IMR-90 (cell line): ENCODE results near the gene FKBP7. TPM values are rescaled to one million over a fixed set of nuclear protein-coding genes. Genes with fewer than 3 reads are reported as not detected.
A peak's percentile ranks its signal among the peaks of the same experiment; 100 is the strongest.

Experiments
- ATAC-seq: fragments of 200-7000 bp; cut with Tn5 transposase; 2 replicates; pipeline ENCODE4 v1.9.1; 2020; ENCODE audit warnings: low read depth, mild to moderate bottlenecking, moderate library complexity
- BruUV-seq: library from RNA; stranded (reverse); fragments of 400-500 nt; replicated peaks from 2 replicates; lab custom pipeline; 2021; lab: Mats Ljungman, UMichigan
- CTCF ChIA-PET: fragments of 300-600 bp; formaldehyde crosslinking; extraction: SDS; loops from one replicate; lab custom pipeline; 2021; ENCODE audit warnings: antibody characterized with exemption; lab: Yijun Ruan, JAX
- POLR2A ChIA-PET: fragments of 300-600 bp; sonication (Branson Sonifier 250); formaldehyde crosslinking; loops from one replicate; lab custom pipeline; 2022; ENCODE audit warnings: antibody characterized with exemption; ENCODE audit not compliant: unreplicated experiment; lab: Charles Lee
- DNase-seq: peaks from one replicate; pipeline ENCODE4 v3.0.0; 2013
- H2AFZ ChIP-seq: replicated peaks from 2 replicates; pipeline ENCODE3; 2013; ENCODE audit warnings: low read length, mild to moderate bottlenecking; ENCODE audit not compliant: poor library complexity
- H2AK5ac ChIP-seq: 2 replicates; pipeline ENCODE4 v1.6.1; 2013; ENCODE audit warnings: low read depth, low read length, inconsistent platforms
- H2AK9ac ChIP-seq: replicated peaks from 2 replicates; pipeline ENCODE3; 2013; ENCODE audit warnings: mild to moderate bottlenecking, low read depth, low read length, moderate library complexity; ENCODE audit not compliant: poor library complexity
- H2BK120ac ChIP-seq: 2 replicates; pipeline ENCODE4 v1.6.1; 2013; ENCODE audit warnings: low read depth, low read length, inconsistent platforms
- H2BK15ac ChIP-seq: 3 replicates; pipeline ENCODE4 v1.6.1; 2013; ENCODE audit warnings: low read depth, low read length, inconsistent platforms
- H2BK20ac ChIP-seq: 2 replicates; pipeline ENCODE4 v1.6.1; 2013; ENCODE audit warnings: low read depth, mild to moderate bottlenecking, inconsistent platforms, low read length, moderate library complexity
- H2BK5ac ChIP-seq: 2 replicates; pipeline ENCODE4 v1.6.1; 2013; ENCODE audit warnings: mild to moderate bottlenecking, low read depth, low read length, inconsistent platforms; ENCODE audit not compliant: poor library complexity, severe bottlenecking
- H3K14ac ChIP-seq: replicated peaks from 2 replicates; pipeline ENCODE4 v1.6.1; 2013; ENCODE audit warnings: low read depth, low read length, inconsistent platforms
- H3K18ac ChIP-seq: 2 replicates; pipeline ENCODE4 v1.6.1; 2013; ENCODE audit warnings: low read depth, low read length, control low read depth
- H3K23ac ChIP-seq: 2 replicates; pipeline ENCODE4 v1.6.1; 2013; ENCODE audit warnings: low read depth, low read length, inconsistent platforms
- H3K27ac ChIP-seq: 2 replicates; pipeline ENCODE4 v1.5.1; 2013; ENCODE audit warnings: mild to moderate bottlenecking, control low read depth, low read length; ENCODE audit not compliant: insufficient read depth
- H3K27me3 ChIP-seq: 2 replicates; pipeline ENCODE4 v1.6.1; 2013; ENCODE audit warnings: low read length; ENCODE audit not compliant: control insufficient read depth, insufficient read depth
- H3K36me3 ChIP-seq: 2 replicates; pipeline ENCODE4 v1.6.1; 2013; ENCODE audit warnings: low read length, mixed read lengths; ENCODE audit not compliant: control insufficient read depth, insufficient read depth
- H3K4ac ChIP-seq: 2 replicates; pipeline ENCODE4 v1.6.1; 2013; ENCODE audit warnings: low read depth, low read length, inconsistent platforms
- H3K4me1 ChIP-seq: 2 replicates; pipeline ENCODE4 v1.6.1; 2013; ENCODE audit warnings: low read length, mixed read lengths; ENCODE audit not compliant: control insufficient read depth, insufficient read depth
- H3K4me2 ChIP-seq: 2 replicates; pipeline ENCODE4 v1.6.1; 2013; ENCODE audit warnings: low read depth, mild to moderate bottlenecking, control low read depth, low read length, moderate library complexity
- H3K4me3 ChIP-seq: 2 replicates; pipeline ENCODE4 v1.5.1; 2013; ENCODE audit warnings: low read depth, mild to moderate bottlenecking, control low read depth, low read length, moderate library complexity; ENCODE audit not compliant: insufficient read depth
- H3K56ac ChIP-seq: 2 replicates; pipeline ENCODE4 v1.6.1; 2013; ENCODE audit warnings: low read length, inconsistent platforms; ENCODE audit not compliant: insufficient read depth; ENCODE audit errors: extremely low read depth
- H3K79me1 ChIP-seq, 2 experiments: 2 replicates each; pipeline ENCODE4 v1.6.1; 2013; ENCODE audit warnings: low read length in 2 of 2, inconsistent platforms in 1 of 2, low read depth in 1 of 2
- H3K9ac ChIP-seq: 2 replicates; pipeline ENCODE4 v1.6.1; 2013; ENCODE audit warnings: low read depth, low read length, control low read depth
- H3K9me1 ChIP-seq: 2 replicates; pipeline ENCODE4 v1.6.1; 2013; ENCODE audit warnings: low read length, inconsistent platforms; ENCODE audit not compliant: insufficient read depth
- H3K9me3 ChIP-seq: 2 replicates; pipeline ENCODE4 v1.6.1; 2013; ENCODE audit warnings: low read length; ENCODE audit not compliant: control insufficient read depth, insufficient read depth
- H4K20me1 ChIP-seq: 2 replicates; pipeline ENCODE4 v1.6.1; 2013; ENCODE audit warnings: low read length, inconsistent platforms; ENCODE audit not compliant: insufficient read depth
- H4K5ac ChIP-seq: 2 replicates; pipeline ENCODE4 v1.6.1; 2013; ENCODE audit warnings: mild to moderate bottlenecking, low read depth, low read length, control low read depth
- H4K8ac ChIP-seq, 2 experiments: 2 replicates each; pipeline ENCODE4 v1.6.1; 2013; ENCODE audit warnings: low read depth in 2 of 2, low read length in 2 of 2, control low read depth in 1 of 2, inconsistent platforms in 1 of 2
- H4K91ac ChIP-seq: 2 replicates; pipeline ENCODE4 v1.6.1; 2013; ENCODE audit warnings: low read depth, low read length, inconsistent platforms; ENCODE audit not compliant: insufficient read depth
- BHLHE40 ChIP-seq: fragments of 150-350 bp; IDR thresholded peaks from 2 replicates; pipeline ENCODE4 v1.6.1; 2016; ENCODE audit warnings: mild to moderate bottlenecking, low read depth, low read length
- CEBPB ChIP-seq: IDR thresholded peaks from 2 replicates; pipeline ENCODE4 v1.6.1; 2012; ENCODE audit warnings: low read depth, low read length, improper control_type of control experiment
- CHD1 ChIP-seq: IDR thresholded peaks from 2 replicates; pipeline ENCODE4 v1.6.1; 2012; ENCODE audit warnings: low read depth, low read length, improper control_type of control experiment
- CTCF ChIP-seq: conservative IDR thresholded peaks from 2 replicates; pipeline ENCODE4 v1.5.1; 2012; ENCODE audit warnings: mild to moderate bottlenecking, low read depth, low read length, improper control_type of control experiment
- ELK1 ChIP-seq: fragments of 150-350 bp; IDR thresholded peaks from 2 replicates; pipeline ENCODE4 v1.6.1; 2016; ENCODE audit warnings: low read depth, mild to moderate bottlenecking, low read length, moderate library complexity, borderline replicate concordance
- FOS ChIP-seq: fragments of 150-350 bp; IDR thresholded peaks from 2 replicates; pipeline ENCODE4 v1.6.1; 2016; ENCODE audit warnings: low read depth, low read length
- MAFK ChIP-seq: IDR thresholded peaks from 2 replicates; pipeline ENCODE4 v1.6.1; 2012; ENCODE audit warnings: low read depth, low read length, improper control_type of control experiment
- MAZ ChIP-seq: IDR thresholded peaks from 2 replicates; pipeline ENCODE4 v1.6.1; 2012; ENCODE audit warnings: low read depth, mild to moderate bottlenecking, low read length, improper control_type of control experiment, moderate library complexity, borderline replicate concordance
- MXI1 ChIP-seq: IDR thresholded peaks from 2 replicates; pipeline ENCODE4 v1.6.1; 2012; ENCODE audit warnings: low read depth, mild to moderate bottlenecking, low read length, moderate library complexity, borderline replicate concordance
- NFE2L2 ChIP-seq: fragments of 150-350 bp; IDR thresholded peaks from 2 replicates; pipeline ENCODE4 v1.6.1; 2016; ENCODE audit warnings: low read depth, mild to moderate bottlenecking, low read length
- POLR2A ChIP-seq: IDR thresholded peaks from 2 replicates; pipeline ENCODE4 v1.6.1; 2012; ENCODE audit warnings: mild to moderate bottlenecking, low read depth, low read length
- RAD21 ChIP-seq: IDR thresholded peaks from 2 replicates; pipeline ENCODE4 v1.6.1; 2012; ENCODE audit warnings: low read length, improper control_type of control experiment
- RCOR1 ChIP-seq: IDR thresholded peaks from 2 replicates; pipeline ENCODE4 v1.6.1; 2012; ENCODE audit warnings: mild to moderate bottlenecking, low read length, improper control_type of control experiment; ENCODE audit not compliant: insufficient replicate concordance
- RFX5 ChIP-seq: IDR thresholded peaks from 2 replicates; pipeline ENCODE4 v1.8.0; 2012; ENCODE audit warnings: low read depth, mild to moderate bottlenecking, low read length, moderate library complexity
- SMC3 ChIP-seq: fragments of 150-350 bp; IDR thresholded peaks from 2 replicates; pipeline ENCODE4 v1.6.1; 2016; ENCODE audit warnings: low read depth, mild to moderate bottlenecking, antibody characterized with exemption, low read length, moderate library complexity
- WGBS, 2 experiments: methylation state at CpG; one replicate each; pipeline versions ENCODE4 v1.1.5 to v1.1.7; 2013; ENCODE audit warnings: missing lambda C conversion rate in 2 of 2; ENCODE audit not compliant: insufficient read length in 1 of 2; ENCODE audit errors: extremely low coverage in 2 of 2; 5-methylcytosine and 5-hydroxymethylcytosine counted together
- dilution Hi-C: fragments of 300-500 bp; cut with HindIII; formaldehyde crosslinking; loops from one replicate; pipeline ENCODE4 v1.14.3; 2018; ENCODE audit warnings: low sequenced_read_pairs; ENCODE audit not compliant: unreplicated experiment
- in situ Hi-C: fragments of 300-500 bp; cut with MboI; formaldehyde crosslinking; loops from 3 replicates; pipeline ENCODE4 v1.14.3; 2019; ENCODE audit warnings: low sequenced_read_pairs, inconsistent platforms, mixed read lengths
- intact Hi-C: fragments of 100-400 bp; cut with micrococcal nuclease; formaldehyde crosslinking; loops from 2 replicates; pipeline ENCODE4 v1.10.0; 2022
- polyA plus RNA-seq, 3 experiments: library from polyadenylated mRNA; depleted of rRNA; stranded (reverse); fragments of >200 nt; gene quantifications; 2 replicates each; pipeline ENCODE4 v1.2.3, GENCODE V29; 2012; ENCODE audit warnings: low replicate concordance in 1 of 3
- total RNA-seq: library from RNA; depleted of rRNA; stranded (reverse); fragments of >200 nt; gene quantifications from 2 replicates; pipeline ENCODE4 v1.2.3, GENCODE V29; 2012
- TF ChIP-seq, protein P1 (sequence below): fragments of 150-350 bp; IDR thresholded peaks from 2 replicates; pipeline ENCODE4 v1.6.1; 2017; ENCODE audit warnings: mild to moderate bottlenecking, antibody characterized with exemption, low read length, low read depth

The FKBP7 gene
- total and polyA plus RNA-seq, 2 of the 4 experiments (the other 2 are of a cell fraction) = 32.6 to 51.0 TPM

DNA sequence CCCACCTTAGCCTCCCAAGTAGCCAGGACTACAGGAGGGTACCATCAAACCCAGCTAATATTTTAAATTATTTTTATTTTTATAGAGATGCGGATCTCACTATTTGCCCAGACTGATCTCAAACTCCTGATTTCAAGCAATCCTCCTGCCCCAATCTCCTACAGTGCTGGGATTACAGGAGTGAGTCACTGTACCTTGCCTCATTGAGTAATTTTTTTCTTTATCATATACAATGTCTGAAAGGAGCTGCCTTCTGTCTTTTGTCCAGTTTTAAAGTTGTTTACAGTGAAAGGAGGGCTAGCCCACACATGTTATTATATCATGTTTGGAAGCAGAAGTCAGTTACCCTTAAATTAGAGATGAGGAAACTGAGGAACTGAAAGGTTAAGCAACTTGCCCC lies 60.0 kb downstream of the FKBP7 start:
- Histone ChIP-seq H2BK15ac (no peak overlapping the region), H2BK120ac (no peak overlapping the region), H3K36me3 (no peaks in the 10 kb centered on the region), H2BK5ac (peak overlapping the region; percentile 2), H2BK20ac (no peak overlapping the region), H3K4me2 (peak overlapping the region; percentile 29; the same call in 1 of the 2 replicates), H2AFZ (no peak overlapping the region), H3K18ac (peak overlapping the region; percentile 50; the same call in 1 of the 2 replicates), H3K9me1 (peaks cover 3% of the 10 kb centered on the region; the same call in 1 of the 2 replicates), H2AK5ac (no peak overlapping the region), H4K20me1 (no peaks in the 10 kb centered on the region), H3K56ac (no peak overlapping the region), H3K79me1 (peaks cover 20 to 40% of the 10 kb centered on the region in 2 experiments), H3K14ac (no peak overlapping the region), H3K27ac (no peak overlapping the region), H3K9ac (no peak overlapping the region), H3K4me3 (no peak overlapping the region), H3K4ac (no peak overlapping the region), H4K5ac (no peak overlapping the region), H3K4me1 (0 out of 2 replicates have a peak, but pooled peaks cover 2% of the 10 kb centered on the region), H3K9me3 (no peaks in the 10 kb centered on the region), H4K91ac (no peak overlapping the region), H2AK9ac (no peak overlapping the region), H4K8ac (no peak overlapping the region), H3K23ac (no peak overlapping the region), H3K27me3 (no peaks in the 10 kb centered on the region)
- dilution Hi-C loops = no loop called here
- ChIA-PET CTCF (interaction anchor here (0.9 to 2.7 kb wide), 10 partner anchors 11 to 306 kb away, joined by 3 to 18 read pairs (median 8); partner anchors contain the start of gene RBM45), POLR2A (interaction anchor here (0.6 kb wide), 1 partner anchor 37 kb away, joined by 4 read pairs; no protein-coding TSS in a partner anchor)
- intact Hi-C loops = loop anchor here (2.0 kb wide), 1 partner anchor 438 kb away; no protein-coding TSS in a partner anchor
- 0 out of 2 replicates have a peak, but pooled peaks have one; percentile 6 for ATAC-seq
- WGBS, 2 experiments = no CpG with 5 or more reads among the region's 1 CpG
- DNase-seq = peak; percentile 65
- in situ Hi-C loops = loop anchor here (5.0 kb wide), 1 partner anchor 286 kb away; no protein-coding TSS in a partner anchor
- TF ChIP-seq MAZ (no peak), CHD1 (no peak), MXI1 (no peak), RAD21 (no peak), POLR2A (no peak), RFX5 (no peak), FOS (peak; percentile 70), SMC3 (no peak), CTCF (no peak), CEBPB (peak; percentile 76), NFE2L2 (no peak), ELK1 (no peak), RCOR1 (no peak), BHLHE40 (no peak), MAFK (no peak)
- TF ChIP-seq, protein P1, sequence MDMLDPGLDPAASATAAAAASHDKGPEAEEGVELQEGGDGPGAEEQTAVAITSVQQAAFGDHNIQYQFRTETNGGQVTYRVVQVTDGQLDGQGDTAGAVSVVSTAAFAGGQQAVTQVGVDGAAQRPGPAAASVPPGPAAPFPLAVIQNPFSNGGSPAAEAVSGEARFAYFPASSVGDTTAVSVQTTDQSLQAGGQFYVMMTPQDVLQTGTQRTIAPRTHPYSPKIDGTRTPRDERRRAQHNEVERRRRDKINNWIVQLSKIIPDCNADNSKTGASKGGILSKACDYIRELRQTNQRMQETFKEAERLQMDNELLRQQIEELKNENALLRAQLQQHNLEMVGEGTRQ = no peak
- BruUV-seq = no TSS peak
